H1 (cell line): ENCODE measurements around the gene RGS17. TPM values are rescaled to one million over a fixed set of nuclear protein-coding genes. Genes with fewer than 3 reads are reported as not detected.

Experiments used
- CTCF ChIA-PET: fragments of 300-600 bp; sonication (Branson Sonifier 250); formaldehyde crosslinking; loops from one replicate; lab custom pipeline; 2021; ENCODE audit not compliant: partially characterized antibody; lab: Charles Lee
- POLR2A ChIA-PET: fragments of 300-600 bp; sonication (Branson Sonifier 250); formaldehyde crosslinking; loops from one replicate; lab custom pipeline; 2021; ENCODE audit warnings: inconsistent platforms; ENCODE audit not compliant: partially characterized antibody; lab: Charles Lee
- DNase-seq, 2 experiments: peaks; one replicate each; pipeline versions ENCODE4 v3.0.0 to v3.0.0-alpha.2; 2010 to 2022; ENCODE audit warnings: low spot score in 2 of 2, low read depth in 1 of 2, mixed read lengths in 1 of 2
- FAIRE-seq: peaks from 2 replicates; lab custom pipeline; 2011; peaks lifted over from hg19 to GRCh38; lab: Jason Lieb, UNC
- H2AFZ ChIP-seq: 2 replicates; pipeline ENCODE4 v1.8.1; 2012; ENCODE audit warnings: low read length, inconsistent platforms
- H2AK5ac ChIP-seq: 2 replicates; pipeline ENCODE4 v1.6.1; 2013; ENCODE audit warnings: low read depth, low read length
- H2BK120ac ChIP-seq: replicated peaks from 2 replicates; pipeline ENCODE3; 2013; ENCODE audit warnings: low read depth, low read length, inconsistent platforms
- H2BK12ac ChIP-seq: 2 replicates; pipeline ENCODE4 v1.6.1; 2013; ENCODE audit warnings: low read depth, low read length
- H2BK15ac ChIP-seq: 2 replicates; pipeline ENCODE4 v1.6.1; 2013; ENCODE audit warnings: low read length
- H2BK20ac ChIP-seq: 2 replicates; pipeline ENCODE4 v1.6.1; 2013; ENCODE audit warnings: low read length
- H2BK5ac ChIP-seq: 2 replicates; pipeline ENCODE4 v1.6.1; 2013; ENCODE audit warnings: low read depth, low read length
- H3K14ac ChIP-seq: 2 replicates; pipeline ENCODE4 v1.6.1; 2013; ENCODE audit warnings: inconsistent platforms; ENCODE audit not compliant: insufficient read length
- H3K18ac ChIP-seq: 2 replicates; pipeline ENCODE4 v1.6.1; 2013; ENCODE audit warnings: low read length; ENCODE audit errors: extremely low read depth
- H3K23ac ChIP-seq: 2 replicates; pipeline ENCODE4 v1.6.1; 2013; ENCODE audit warnings: inconsistent platforms; ENCODE audit not compliant: insufficient read length
- H3K23me2 ChIP-seq: 2 replicates; pipeline ENCODE4 v1.6.1; 2013; ENCODE audit warnings: low read depth, low read length
- H3K27ac ChIP-seq: 2 replicates; pipeline ENCODE4 v1.6.1; 2011; ENCODE audit warnings: low read depth, low read length, inconsistent platforms
- H3K27me3 ChIP-seq, 4 experiments: replicated peaks in 1 of 4; 1 replicate in 1 of 4; 2 replicates in 3 of 4; pipeline versions ENCODE4 v1.6.1 to v1.8.1; 2011 to 2013; ENCODE audit warnings: low read length in 3 of 4, mild to moderate bottlenecking in 3 of 4, inconsistent platforms in 2 of 4, mixed read lengths in 2 of 4, moderate library complexity in 1 of 4; ENCODE audit not compliant: control insufficient read depth in 3 of 4, insufficient read depth in 3 of 4; ENCODE audit errors: extremely low read depth in 1 of 4
- H3K36me3 ChIP-seq, 4 experiments: 2 replicates each; pipeline versions ENCODE4 v1.6.1 to v1.8.1; 2011 to 2013; ENCODE audit warnings: mild to moderate bottlenecking in 4 of 4, low read length in 3 of 4, moderate library complexity in 2 of 4, control low read depth in 1 of 4, inconsistent platforms in 1 of 4; ENCODE audit not compliant: insufficient read depth in 4 of 4, control insufficient read depth in 2 of 4
- H3K4ac ChIP-seq: replicated peaks from 2 replicates; pipeline ENCODE3; 2013; ENCODE audit warnings: low read length, low read depth, mixed read lengths, inconsistent platforms; ENCODE audit not compliant: insufficient read length
- H3K4me1 ChIP-seq, 4 experiments: replicated peaks in 1 of 4; 1 replicate in 1 of 4; 2 replicates in 3 of 4; pipeline versions ENCODE4 v1.6.1 to v1.8.1; 2011 to 2013; ENCODE audit warnings: low read length in 3 of 4, inconsistent platforms in 2 of 4, mixed read lengths in 1 of 4; ENCODE audit not compliant: insufficient read depth in 4 of 4, control insufficient read depth in 3 of 4
- H3K4me2 ChIP-seq, 2 experiments: 2 replicates each; pipeline versions ENCODE4 v1.6.1 to v1.8.1; 2011 to 2013; ENCODE audit warnings: low read depth in 2 of 2, low read length in 2 of 2, control low read depth in 1 of 2, inconsistent platforms in 1 of 2, mild to moderate bottlenecking in 1 of 2; ENCODE audit not compliant: insufficient read depth in 1 of 2
- H3K4me3 ChIP-seq, 4 experiments: fragments of 200-600, 300-600 bp in 1 of 4; sonication (generic), shearing (Covaris generic), sonication (Bioruptor Twin) in 1 of 4; 2 replicates each; pipeline versions ENCODE4 v1.5.1 to v1.8.1; 2011 to 2016; ENCODE audit warnings: low read length in 4 of 4, low read depth in 3 of 4, control low read depth in 2 of 4, inconsistent platforms in 2 of 4, mild to moderate bottlenecking in 2 of 4, mixed read lengths in 1 of 4, moderate library complexity in 1 of 4; ENCODE audit not compliant: insufficient read depth in 2 of 4; ENCODE audit errors: extremely low read depth in 1 of 4
- H3K56ac ChIP-seq: replicated peaks from 2 replicates; pipeline ENCODE3; 2013; ENCODE audit warnings: low read depth, mild to moderate bottlenecking, mixed read lengths, low read length, inconsistent platforms; ENCODE audit not compliant: insufficient read length
- H3K79me1 ChIP-seq: 2 replicates; pipeline ENCODE4 v1.6.1; 2013; ENCODE audit warnings: low read depth, low read length, control low read depth
- H3K79me2 ChIP-seq, 2 experiments: 2 replicates each; pipeline versions ENCODE4 v1.6.1 to v1.8.1; 2012 to 2013; ENCODE audit warnings: low read length in 2 of 2, mild to moderate bottlenecking in 2 of 2, inconsistent platforms in 1 of 2; ENCODE audit not compliant: insufficient read depth in 2 of 2, control insufficient read depth in 1 of 2
- H3K9ac ChIP-seq, 4 experiments: replicated peaks in 1 of 4; 1 replicate in 1 of 4; 2 replicates in 3 of 4; pipeline versions ENCODE4 v1.6.1 to v1.8.1; 2011 to 2013; ENCODE audit warnings: low read depth in 3 of 4, low read length in 3 of 4, control low read depth in 2 of 4, mild to moderate bottlenecking in 2 of 4, moderate library complexity in 2 of 4, inconsistent platforms in 1 of 4; ENCODE audit errors: extremely low read depth in 1 of 4
- H3K9me3 ChIP-seq, 2 experiments: 2 replicates each; pipeline versions ENCODE4 v1.6.1 to v1.8.1; 2012 to 2013; ENCODE audit warnings: mild to moderate bottlenecking in 2 of 2, moderate library complexity in 2 of 2, control low read depth in 1 of 2, inconsistent platforms in 1 of 2, low read depth in 1 of 2, low read length in 1 of 2, mixed read lengths in 1 of 2; ENCODE audit not compliant: insufficient read depth in 2 of 2
- H4K20me1 ChIP-seq, 2 experiments: replicated peaks in 1 of 2; 2 replicates each; pipeline versions ENCODE3 to v1.8.1; 2011 to 2013; ENCODE audit warnings: inconsistent platforms in 2 of 2, low read length in 2 of 2, mild to moderate bottlenecking in 1 of 2; ENCODE audit not compliant: insufficient read depth in 2 of 2, control insufficient read depth in 1 of 2
- H4K5ac ChIP-seq: 2 replicates; pipeline ENCODE4 v1.6.1; 2013; ENCODE audit warnings: low read length, low read depth, mixed read lengths, inconsistent platforms; ENCODE audit not compliant: insufficient read length
- H4K8ac ChIP-seq: 2 replicates; pipeline ENCODE4 v1.8.0; 2013; ENCODE audit warnings: mild to moderate bottlenecking, moderate library complexity, low read length, inconsistent platforms; ENCODE audit not compliant: insufficient read depth; ENCODE audit errors: extremely low read depth
- H4K91ac ChIP-seq: replicated peaks from 2 replicates; pipeline ENCODE3; 2013; ENCODE audit warnings: low read length, mixed read lengths, inconsistent platforms; ENCODE audit not compliant: insufficient read length
- GABPA ChIP-seq: IDR thresholded peaks from 2 replicates; pipeline ENCODE4 v1.6.1; 2011; ENCODE audit warnings: mild to moderate bottlenecking, low read length, moderate library complexity, borderline replicate concordance; ENCODE audit not compliant: insufficient read depth
- POU5F1 ChIP-seq: IDR thresholded peaks from 2 replicates; pipeline ENCODE4 v1.6.1; 2011; ENCODE audit warnings: low read depth, mild to moderate bottlenecking, low read length, moderate library complexity
- TAF1 ChIP-seq: IDR thresholded peaks from 2 replicates; pipeline ENCODE4 v1.6.1; 2011; ENCODE audit warnings: mild to moderate bottlenecking, low read depth, low read length
- YY1 ChIP-seq: IDR thresholded peaks from 2 replicates; pipeline ENCODE4 v1.6.1; 2011; ENCODE audit warnings: low read depth, mild to moderate bottlenecking, low read length
- WGBS, 2 experiments: shearing (Covaris generic) in 1 of 2; methylation state at CpG; one replicate each; pipeline versions ENCODE4 v1.1.6 to v1.1.7; 2013 to 2015; ENCODE audit warnings: low lambda C conversion rate in 2 of 2, mixed read lengths in 2 of 2, inconsistent platforms in 1 of 2, low coverage in 1 of 2, missing lambda C conversion rate in 1 of 2; ENCODE audit not compliant: insufficient replicate concordance in 2 of 2, insufficient coverage in 1 of 2, insufficient read length in 1 of 2; ENCODE audit errors: extremely low coverage in 1 of 2, missing lambda C conversion rate in 1 of 2; 5-methylcytosine and 5-hydroxymethylcytosine counted together
- polyA plus RNA-seq, 7 experiments: library from polyadenylated mRNA; depleted of rRNA in 3 of 7; stranded (reverse) in 5 of 7; unstranded in 2 of 7; fragments of >200 nt in 5 of 7; fragments of 200-250 nt in 2 of 7; gene quantifications; 1 replicate in 5 of 7; 2 replicates in 1 of 7; 4 replicates in 1 of 7; pipeline versions ENCODE4 v1.2.1 to v1.2.3, GENCODE V29; 2011 to 2013; ENCODE audit warnings: missing spikeins in 2 of 7, mixed read lengths in 2 of 7
- total RNA-seq: library from RNA; stranded (reverse); fragmentation: NEBNext Ultra II Directional; extraction: Animal tissue kit (Norgen Biotek cat#: 25700); gene quantifications from 2 replicates; pipeline ENCODE4 v1.2.1, GENCODE V29; 2021

Gene RGS17
- total and polyA plus RNA-seq, 2 of the 8 experiments (the other 6 are each of a cell fraction or from before 2014, with no cell fraction given): 2.0 to 12.2 TPM

GRCh38 chr6:153096792-153097191, 34.3 kb downstream of the RGS17 start:
- DNase-seq (no peak), FAIRE-seq (no peak)
- Histone ChIP-seq H2BK20ac (no peak overlapping the region), H3K79me2 (no peaks in the 10 kb centered on the region), H2BK12ac (no peak overlapping the region), H2BK15ac (no peak overlapping the region), H2BK120ac (no peak overlapping the region), H3K27me3 (no peaks in the 10 kb centered on the region), H2AFZ (no peak overlapping the region), H4K8ac (no peak overlapping the region), H3K14ac (no peak overlapping the region), H3K4ac (no peak overlapping the region), H4K5ac (no peak overlapping the region), H3K23me2 (no peaks in the 10 kb centered on the region), H3K36me3 (no peaks in the 10 kb centered on the region), H3K4me3 (no peak overlapping the region), H3K56ac (no peak overlapping the region), H3K27ac (no peak overlapping the region), H3K4me1 (no peaks in the 10 kb centered on the region), H2BK5ac (no peak overlapping the region), H3K9ac (no peak overlapping the region), H3K79me1 (no peaks in the 10 kb centered on the region), H2AK5ac (no peak overlapping the region), H4K91ac (no peak overlapping the region), H3K9me3 (no peaks in the 10 kb centered on the region), H3K4me2 (no peak overlapping the region), H3K23ac (no peak overlapping the region), H3K18ac (no peak overlapping the region), H4K20me1 (no peaks in the 10 kb centered on the region)
- TF ChIP-seq TAF1 (no peak), POU5F1 (no peak), YY1 (no peak), GABPA (no peak)
- WGBS, 2 experiments: 88% methylated on average over 1 of the region's 1 CpG; no CpG with 5 or more reads in 1 of the 2 experiments
- ChIA-PET POLR2A (interaction anchor here (1.1 to 1.3 kb wide), 2 partner anchors 10 to 12 kb away, joined by 3 to 4 read pairs; no protein-coding TSS in a partner anchor), CTCF (no interaction called here)
